Measurements from ENCODE around the gene HLA-DMB.
A peak's percentile ranks its signal among the peaks of the same experiment; 100 is the strongest.

Gene HLA-DMB

GRCh38 chr6:32935551-32936238 lies 5.1 kb downstream of the HLA-DMB start:
- no peak for DNase-seq
- Histone ChIP-seq H3K4me3 (ENCODE audit: low read depth, low read length) (no peak overlapping the region), H3K9me3 (ENCODE audit: severe bottlenecking) (no peaks in the 10 kb centered on the region), H3K36me3 (no peaks in the 10 kb centered on the region), H3K27me3 (ENCODE audit: insufficient read depth, low read depth, severe bottlenecking) (no peaks in the 10 kb centered on the region), H3K27ac (no peak overlapping the region)
- TF ChIP-seq CTCF (IDR thresholded peaks at IDR 0.05; ENCODE audit: low read depth, low read length) = no peak

- peak; percentile 85 for DNase-seq
- Histone ChIP-seq H3K4me3 (ENCODE audit: low read depth, low read length) (no peak overlapping the region), H3K9me3 (ENCODE audit: severe bottlenecking) (no peaks in the 10 kb centered on the region), H3K36me3 (no peaks in the 10 kb centered on the region), H3K27ac (no peak overlapping the region), H3K27me3 (ENCODE audit: insufficient read depth, low read depth, severe bottlenecking) (no peaks in the 10 kb centered on the region)
- peak; percentile 90 for TF ChIP-seq CTCF (IDR thresholded peaks at IDR 0.05; ENCODE audit: low read depth, low read length)
Observed at GRCh38 chr6:32933661-32934085, 7.2 kb downstream of the HLA-DMB start.

DNA sequence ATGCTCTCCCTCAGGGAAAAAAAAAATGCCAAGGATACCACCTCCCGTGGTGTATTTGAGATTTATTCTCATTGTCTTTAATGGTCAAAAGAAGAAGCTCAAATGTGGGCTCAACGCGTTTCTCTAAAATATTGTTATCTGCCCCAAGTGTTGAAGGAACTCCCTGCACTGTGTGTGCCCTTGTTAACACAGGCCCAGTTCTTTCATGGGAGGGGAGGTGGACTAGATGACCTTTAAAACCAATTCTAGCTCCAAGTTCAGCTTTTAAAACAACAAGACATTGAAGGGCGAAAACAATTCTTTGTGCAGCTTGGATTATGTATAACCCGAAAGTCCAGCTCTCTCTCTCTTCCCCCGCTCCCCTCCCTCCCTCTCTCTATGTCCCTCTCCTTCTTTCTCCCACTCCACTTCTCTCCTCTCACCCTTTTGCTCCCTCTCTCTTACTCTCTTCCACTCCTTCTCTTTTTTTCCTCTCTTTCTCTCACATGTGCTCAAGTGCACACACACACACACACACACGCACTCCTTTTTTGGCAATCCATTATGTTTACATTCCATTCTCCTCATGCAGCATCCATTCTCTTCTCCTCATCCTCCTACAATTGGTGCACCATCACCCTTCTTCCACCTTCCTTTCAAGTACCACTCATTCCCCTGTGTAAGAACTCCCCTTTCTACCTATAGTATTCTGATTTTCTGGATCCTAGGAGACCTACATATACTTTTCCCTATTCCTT lies 8.5 kb downstream of the HLA-DMB start:
- no peak for TF ChIP-seq CTCF (IDR thresholded peaks at IDR 0.05; ENCODE audit: low read depth, low read length)
- H3K9me3 ChIP-seq (ENCODE audit: severe bottlenecking) = no peaks in the 10 kb centered on the region
- no peak overlapping the region for H3K27ac ChIP-seq
- no peaks in the 10 kb centered on the region for H3K36me3 ChIP-seq
- no peaks in the 10 kb centered on the region for H3K27me3 ChIP-seq (ENCODE audit: insufficient read depth, low read depth, severe bottlenecking)
- no peak overlapping the region for H3K4me3 ChIP-seq (ENCODE audit: low read depth, low read length)
- DNase-seq = no peak

- H3K27ac ChIP-seq = no peak overlapping the region
- no peak for DNase-seq
- TF ChIP-seq CTCF (IDR thresholded peaks at IDR 0.05; ENCODE audit: low read depth, low read length) = no peak
Observed at GRCh38 chr6:32931211-32931610, 9.6 kb downstream of the HLA-DMB start.

GRCh38 chr6:32922083-32922482 lies 18.7 kb downstream of the HLA-DMB start:
- TF ChIP-seq CTCF (IDR thresholded peaks at IDR 0.05; ENCODE audit: low read depth, low read length) = no peak
- Histone ChIP-seq H3K4me3 (ENCODE audit: low read depth, low read length) (no peak overlapping the region), H3K27me3 (ENCODE audit: insufficient read depth, low read depth, severe bottlenecking) (no peaks in the 10 kb centered on the region), H3K9me3 (ENCODE audit: severe bottlenecking) (no peaks in the 10 kb centered on the region), H3K27ac (no peak overlapping the region), H3K36me3 (no peaks in the 10 kb centered on the region)
- DNase-seq = no peak

More at GRCh38 chr6:32931211-32931610, 9.6 kb downstream of the HLA-DMB start:
- no peaks in the 10 kb centered on the region for H3K9me3 ChIP-seq (ENCODE audit: severe bottlenecking)
- no peaks in the 10 kb centered on the region for H3K27me3 ChIP-seq (ENCODE audit: insufficient read depth, low read depth, severe bottlenecking)
- H3K4me3 ChIP-seq (ENCODE audit: low read depth, low read length) = no peak overlapping the region
- H3K36me3 ChIP-seq = no peaks in the 10 kb centered on the region

Data from WERI-Rb-1 (cell line).